Esophagus squamous epithelium (tissue), 5 donors: ENCODE results near the gene LY86. TPM values are rescaled to one million over a fixed set of nuclear protein-coding genes. Genes with fewer than 3 reads are reported as not detected.

ENCODE experiments used
- DNase-seq: peaks from one replicate; lab custom pipeline; 2025; lab: John Stamatoyannopoulos, UW
- H3K27ac ChIP-seq, 4 donors: fragments of 200-600 bp; sonication (generic); one replicate each; pipeline ENCODE4 v1.5.1; 2016 to 2019; ENCODE audit warnings: mild to moderate bottlenecking in 1 of 4
- H3K27me3 ChIP-seq, 4 donors: fragments of 200-600 bp; sonication (generic); 1 replicate in 3 of 4; 2 replicates in 1 of 4; pipeline versions ENCODE4 v1.5.1 to v1.6.0; 2017 to 2021; ENCODE audit warnings: antibody characterized with exemption in 1 of 4
- H3K36me3 ChIP-seq, 3 donors: fragments of 200-600 bp; sonication (generic); one replicate each; pipeline ENCODE4 v1.5.1; 2016 to 2019
- H3K4me1 ChIP-seq, 3 donors: fragments of 200-600 bp; sonication (generic); one replicate each; pipeline ENCODE4 v1.5.1; 2017 to 2019
- H3K4me3 ChIP-seq, 4 donors: fragments of 200-600 bp; sonication (generic); 1 replicate in 3 of 4; 2 replicates in 1 of 4; pipeline ENCODE4 v1.5.1; 2016 to 2019; ENCODE audit warnings: mild to moderate bottlenecking in 2 of 4, moderate library complexity in 1 of 4
- H3K9me3 ChIP-seq, 3 donors: fragments of 200-600 bp; sonication (generic); one replicate each; pipeline ENCODE4 v1.5.1; 2016 to 2019
- POLR2A ChIP-seq, 4 donors: fragments of 450-650 bp; IDR thresholded peaks; one replicate each; pipeline ENCODE4 v1.6.1; 2017; ENCODE audit warnings: antibody characterized with exemption in 4 of 4, mild to moderate bottlenecking in 4 of 4, moderate library complexity in 3 of 4
- WGBS, 2 donors: methylation state at CpG; one replicate each; pipeline ENCODE4 v1.1.5; 2018; 5-methylcytosine and 5-hydroxymethylcytosine counted together
- intact Hi-C: fragments of 100-400 bp; cut with DNase I; formaldehyde crosslinking; loops from one replicate; pipeline ENCODE4 v1.15.0; 2022
- total RNA-seq, 4 donors: library from RNA; depleted of rRNA; stranded (reverse); fragments of >200 nt; gene quantifications; one replicate each; pipeline ENCODE4 v1.1.0, GENCODE V29; 2016
- TF ChIP-seq, protein P1 (sequence below), 6 experiments: fragments of 450-650 bp in 4 of 6; fragments of 200-600 bp in 2 of 6; sonication (generic) in 2 of 6; IDR thresholded peaks; one replicate each; pipeline ENCODE4 v1.5.1; 2016 to 2019; ENCODE audit warnings: antibody characterized with exemption in 6 of 6, mild to moderate bottlenecking in 4 of 6, moderate library complexity in 4 of 6
- donor health status: DM: yes; HTN: yes; CAD: no.

LY86 gene
- total RNA-seq, 4 donors from 2014 or later: 2.3 TPM; not detected in 2

DNA sequence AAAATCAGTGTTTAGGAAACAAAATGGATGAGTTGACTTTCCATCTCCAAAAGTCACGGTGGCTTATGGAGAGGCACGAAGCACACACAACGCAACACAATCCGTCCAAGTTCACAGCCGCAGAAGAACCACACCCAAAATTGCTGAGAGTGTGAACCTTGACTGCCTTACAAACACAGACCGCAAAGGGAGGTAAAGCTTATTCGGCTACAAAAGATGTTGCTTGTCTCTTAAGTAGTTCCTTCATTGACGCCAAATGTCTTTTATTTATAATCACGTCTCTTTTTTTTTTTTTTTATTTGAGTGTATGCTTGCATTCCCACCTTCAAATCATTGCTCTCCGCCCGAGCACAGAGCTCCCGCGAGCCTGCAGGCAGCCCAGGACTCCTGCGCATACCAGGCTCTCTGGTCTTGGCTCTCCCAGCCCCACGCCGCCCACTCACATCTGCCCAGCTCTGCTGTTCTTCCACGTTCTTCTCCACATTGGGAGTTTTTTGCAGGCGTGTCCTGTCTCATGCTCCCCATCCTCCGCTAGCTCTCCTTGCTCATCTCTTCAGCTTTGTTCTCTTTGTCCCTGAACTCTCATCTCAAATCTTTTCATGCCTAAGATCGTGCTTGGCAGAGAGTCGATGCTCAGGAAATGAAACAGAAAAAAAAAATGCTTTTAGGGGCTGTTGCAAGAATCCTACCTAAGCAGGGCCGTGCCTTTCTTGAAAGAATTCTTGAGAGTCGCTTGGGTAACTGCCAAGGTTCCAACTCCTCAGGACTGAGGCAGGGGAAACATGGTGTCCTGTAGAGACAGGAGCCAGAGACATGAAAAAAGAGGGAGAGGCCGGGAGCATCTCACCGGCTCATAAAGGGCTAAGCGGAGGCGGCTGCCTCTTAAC, 25.8 kb downstream of the LY86 start:
- no peak overlapping the region for H3K27ac ChIP-seq
- no peak overlapping the region for H3K4me3 ChIP-seq
- TF ChIP-seq POLR2A (IDR thresholded peaks at IDR 0.05): no peak
- TF ChIP-seq, protein P1, sequence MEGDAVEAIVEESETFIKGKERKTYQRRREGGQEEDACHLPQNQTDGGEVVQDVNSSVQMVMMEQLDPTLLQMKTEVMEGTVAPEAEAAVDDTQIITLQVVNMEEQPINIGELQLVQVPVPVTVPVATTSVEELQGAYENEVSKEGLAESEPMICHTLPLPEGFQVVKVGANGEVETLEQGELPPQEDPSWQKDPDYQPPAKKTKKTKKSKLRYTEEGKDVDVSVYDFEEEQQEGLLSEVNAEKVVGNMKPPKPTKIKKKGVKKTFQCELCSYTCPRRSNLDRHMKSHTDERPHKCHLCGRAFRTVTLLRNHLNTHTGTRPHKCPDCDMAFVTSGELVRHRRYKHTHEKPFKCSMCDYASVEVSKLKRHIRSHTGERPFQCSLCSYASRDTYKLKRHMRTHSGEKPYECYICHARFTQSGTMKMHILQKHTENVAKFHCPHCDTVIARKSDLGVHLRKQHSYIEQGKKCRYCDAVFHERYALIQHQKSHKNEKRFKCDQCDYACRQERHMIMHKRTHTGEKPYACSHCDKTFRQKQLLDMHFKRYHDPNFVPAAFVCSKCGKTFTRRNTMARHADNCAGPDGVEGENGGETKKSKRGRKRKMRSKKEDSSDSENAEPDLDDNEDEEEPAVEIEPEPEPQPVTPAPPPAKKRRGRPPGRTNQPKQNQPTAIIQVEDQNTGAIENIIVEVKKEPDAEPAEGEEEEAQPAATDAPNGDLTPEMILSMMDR (IDR thresholded peaks at IDR 0.05): no peak
- H3K27me3 ChIP-seq: peaks cover 0 to 25% (median 0%) of the 10 kb centered on the region in 4 donors
- H3K36me3 ChIP-seq: no peaks in the 10 kb centered on the region
- whole genome bisulfite sequencing, 2 donors: 26 to 42% methylated on average over 27 of the region's 27 CpGs
- no peaks in the 10 kb centered on the region for H3K9me3 ChIP-seq
- peaks cover 0 to 16% (median 0%) of the 10 kb centered on the region in 3 donors for H3K4me1 ChIP-seq
- no peak for DNase-seq
- intact Hi-C loops: no loop called here

DNA sequence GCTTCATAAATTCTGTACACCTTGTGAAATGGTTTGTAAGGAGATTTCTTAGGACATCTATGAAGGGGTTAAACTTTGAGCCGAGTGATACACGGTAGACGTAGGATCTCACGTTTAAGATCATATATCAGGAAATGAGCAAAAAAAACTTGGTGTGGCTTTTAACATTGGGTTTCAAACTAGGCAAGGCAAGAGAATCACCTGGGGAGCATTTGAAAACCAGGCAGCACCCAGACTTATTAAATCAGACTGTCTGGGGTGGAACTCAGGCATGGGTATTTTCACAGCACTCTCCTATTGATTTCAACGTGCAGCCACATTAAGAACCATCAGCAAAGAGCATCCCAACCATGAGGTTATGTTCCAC, 26.4 kb downstream of the LY86 start:
- Histone ChIP-seq H3K27ac (no peak overlapping the region), H3K9me3 (no peaks in the 10 kb centered on the region), H3K27me3 (peaks cover 0 to 25% (median 0%) of the 10 kb centered on the region in 4 donors), H3K4me3 (no peak overlapping the region), H3K36me3 (no peaks in the 10 kb centered on the region), H3K4me1 (peaks cover 0 to 16% (median 0%) of the 10 kb centered on the region in 3 donors)
- intact Hi-C loops: no loop called here
- WGBS, 2 donors: 17 to 37% methylated on average over 5 of the region's 5 CpGs
- DNase-seq: no peak
- TF ChIP-seq, protein P1 (IDR thresholded peaks at IDR 0.05): no peak
- TF ChIP-seq POLR2A (IDR thresholded peaks at IDR 0.05): no peak

DNA sequence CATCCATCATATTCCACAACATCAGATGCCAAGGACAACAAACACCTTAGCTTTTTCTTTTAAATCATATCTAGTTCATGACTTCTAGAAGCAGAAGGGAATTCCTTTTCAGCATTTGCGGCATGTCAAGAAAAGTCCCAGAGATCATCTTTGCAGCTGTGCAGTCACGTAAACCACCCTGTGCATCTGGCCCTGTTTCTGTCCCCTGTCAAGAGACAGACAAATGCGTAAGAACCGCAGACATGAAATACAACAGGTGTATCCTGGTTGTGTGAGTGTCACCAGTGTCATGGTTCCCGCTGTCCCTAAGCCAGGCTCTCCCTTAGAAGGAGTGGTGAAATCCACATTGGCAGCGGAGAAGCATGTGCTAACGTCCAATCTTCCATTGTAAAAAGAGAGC, 28.1 kb downstream of the LY86 start:
- no peak for TF ChIP-seq POLR2A (IDR thresholded peaks at IDR 0.05)
- TF ChIP-seq, protein P1 (IDR thresholded peaks at IDR 0.05): no peak
- Histone ChIP-seq H3K4me3 (no peak overlapping the region), H3K27me3 (peaks cover 0 to 25% (median 0%) of the 10 kb centered on the region in 4 donors), H3K9me3 (no peaks in the 10 kb centered on the region), H3K36me3 (no peaks in the 10 kb centered on the region), H3K27ac (no peak overlapping the region), H3K4me1 (peaks cover 0 to 16% (median 0%) of the 10 kb centered on the region in 3 donors)
- 73 to 85% methylated on average over 5 to 7 of the region's 7 CpGs for WGBS, 2 donors
- DNase-seq: no peak
- intact Hi-C loops: no loop called here

DNA sequence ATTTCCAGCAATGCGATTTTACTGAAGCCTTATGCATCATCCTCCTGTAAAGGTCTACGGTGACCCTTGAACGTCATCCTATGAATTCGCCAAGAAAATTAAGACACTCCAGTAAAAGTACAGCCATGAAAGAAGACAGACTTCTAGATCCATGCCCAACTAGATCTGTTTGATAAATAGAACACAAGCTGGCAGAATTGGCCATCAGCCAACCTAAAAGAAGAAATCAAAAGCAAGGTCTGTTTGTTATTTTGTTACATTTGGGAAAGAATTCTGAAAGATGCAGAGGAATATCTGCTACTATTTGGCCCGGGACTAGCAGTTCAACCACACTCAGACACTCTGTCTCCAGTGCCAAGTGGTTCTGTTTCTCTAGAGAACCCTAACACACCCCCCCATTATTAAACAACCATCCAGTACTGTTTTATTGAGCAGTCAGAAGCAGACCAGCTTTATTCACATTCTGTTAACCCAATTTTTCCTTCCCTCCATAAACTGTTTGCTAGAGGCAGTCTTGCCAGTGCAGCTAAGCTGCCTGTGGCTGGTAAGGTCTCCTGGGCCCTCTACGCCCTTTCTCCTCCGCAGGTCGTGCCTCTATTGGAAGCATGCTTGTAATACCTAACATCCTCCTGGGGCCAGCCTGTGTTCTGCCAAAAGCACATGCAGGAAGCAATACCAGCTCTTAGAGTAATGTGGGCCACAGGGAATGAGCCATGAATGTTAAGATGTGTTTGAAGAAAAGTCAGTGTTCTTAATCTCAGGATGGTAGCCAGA, 30.7 kb downstream of the LY86 start:
- TF ChIP-seq, protein P1 (IDR thresholded peaks at IDR 0.05): no peak
- peaks cover 0 to 6% (median 0%) of the 10 kb centered on the region in 3 donors for H3K4me1 ChIP-seq
- no peak overlapping the region for H3K27ac ChIP-seq
- no peak for DNase-seq
- no peaks in the 10 kb centered on the region for H3K9me3 ChIP-seq
- intact Hi-C loops: no loop called here
- no peaks in the 10 kb centered on the region for H3K36me3 ChIP-seq
- WGBS, 2 donors: 78 to 86% methylated on average over 8 of the region's 8 CpGs
- peaks cover 0 to 27% (median 0%) of the 10 kb centered on the region in 4 donors for H3K27me3 ChIP-seq
- no peak overlapping the region for H3K4me3 ChIP-seq
